Measurements from ENCODE around the gene LPO. TPM values are rescaled to one million over a fixed set of nuclear protein-coding genes. Genes with fewer than 3 reads are reported as not detected.

Gene LPO
- total RNA-seq, 1 donor from 2014 or later, result not detected

DNA sequence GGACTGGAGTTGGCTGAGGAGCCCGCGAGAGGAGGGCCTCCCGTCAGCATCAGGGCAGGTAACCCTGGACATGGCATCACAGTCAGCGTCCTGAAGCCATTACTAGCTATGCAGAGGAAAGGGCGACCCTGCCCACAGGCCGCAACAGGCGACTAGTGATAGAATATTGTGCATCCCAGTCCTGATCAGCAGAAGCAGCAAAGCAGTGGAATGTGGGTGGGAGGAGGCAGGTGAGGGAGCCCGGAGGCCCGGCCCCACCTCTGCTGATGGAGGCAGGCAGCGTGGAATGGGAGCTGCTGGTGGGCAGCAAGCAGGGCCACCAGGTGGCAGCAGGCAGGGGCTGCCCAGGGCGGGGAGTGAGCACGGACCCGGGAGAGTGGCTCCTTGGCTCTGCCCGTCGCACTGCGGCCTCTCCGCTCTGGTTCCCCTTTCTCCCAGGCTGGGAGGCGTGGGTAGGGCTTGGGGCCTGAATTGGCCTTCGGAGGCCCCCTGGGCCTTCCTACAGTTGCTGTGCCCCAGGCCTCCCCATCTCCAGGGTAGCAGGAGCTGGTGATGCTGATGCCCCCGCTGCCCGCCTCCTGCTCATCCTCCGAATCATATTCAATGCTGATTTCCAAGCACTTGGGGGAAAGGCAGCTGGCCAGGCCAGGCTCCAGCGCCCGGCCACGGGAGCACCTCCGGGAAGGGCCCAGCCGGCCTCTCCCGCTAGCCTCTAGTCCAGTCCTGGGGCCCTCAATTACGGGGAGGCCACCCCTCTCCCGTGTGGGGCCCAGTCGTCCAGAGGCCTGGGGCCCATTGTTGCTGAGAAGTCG is 70.0 kb downstream of the LPO start:
- no peaks in the 10 kb centered on the region for H3K9me3 Mint-ChIP-seq (ENCODE audit: unreplicated experiment)
- peaks cover 4% of the 10 kb centered on the region for H3K27me3 Mint-ChIP-seq (ENCODE audit: unreplicated experiment)
- peak; percentile 51 for DNase-seq
- no peak overlapping the region for H3K27ac Mint-ChIP-seq (ENCODE audit: unreplicated experiment)
- H3K4me3 Mint-ChIP-seq (ENCODE audit: unreplicated experiment), result no peak overlapping the region
- H3K4me1 Mint-ChIP-seq (ENCODE audit: low read depth, unreplicated experiment), result peaks cover 9% of the 10 kb centered on the region
- TF ChIP-seq, protein P1, sequence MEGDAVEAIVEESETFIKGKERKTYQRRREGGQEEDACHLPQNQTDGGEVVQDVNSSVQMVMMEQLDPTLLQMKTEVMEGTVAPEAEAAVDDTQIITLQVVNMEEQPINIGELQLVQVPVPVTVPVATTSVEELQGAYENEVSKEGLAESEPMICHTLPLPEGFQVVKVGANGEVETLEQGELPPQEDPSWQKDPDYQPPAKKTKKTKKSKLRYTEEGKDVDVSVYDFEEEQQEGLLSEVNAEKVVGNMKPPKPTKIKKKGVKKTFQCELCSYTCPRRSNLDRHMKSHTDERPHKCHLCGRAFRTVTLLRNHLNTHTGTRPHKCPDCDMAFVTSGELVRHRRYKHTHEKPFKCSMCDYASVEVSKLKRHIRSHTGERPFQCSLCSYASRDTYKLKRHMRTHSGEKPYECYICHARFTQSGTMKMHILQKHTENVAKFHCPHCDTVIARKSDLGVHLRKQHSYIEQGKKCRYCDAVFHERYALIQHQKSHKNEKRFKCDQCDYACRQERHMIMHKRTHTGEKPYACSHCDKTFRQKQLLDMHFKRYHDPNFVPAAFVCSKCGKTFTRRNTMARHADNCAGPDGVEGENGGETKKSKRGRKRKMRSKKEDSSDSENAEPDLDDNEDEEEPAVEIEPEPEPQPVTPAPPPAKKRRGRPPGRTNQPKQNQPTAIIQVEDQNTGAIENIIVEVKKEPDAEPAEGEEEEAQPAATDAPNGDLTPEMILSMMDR (IDR thresholded peaks at IDR 0.05; ENCODE audit: partially characterized antibody, unreplicated experiment), result no peak
- H3K36me3 Mint-ChIP-seq (ENCODE audit: unreplicated experiment), result peaks cover 4% of the 10 kb centered on the region

DNA sequence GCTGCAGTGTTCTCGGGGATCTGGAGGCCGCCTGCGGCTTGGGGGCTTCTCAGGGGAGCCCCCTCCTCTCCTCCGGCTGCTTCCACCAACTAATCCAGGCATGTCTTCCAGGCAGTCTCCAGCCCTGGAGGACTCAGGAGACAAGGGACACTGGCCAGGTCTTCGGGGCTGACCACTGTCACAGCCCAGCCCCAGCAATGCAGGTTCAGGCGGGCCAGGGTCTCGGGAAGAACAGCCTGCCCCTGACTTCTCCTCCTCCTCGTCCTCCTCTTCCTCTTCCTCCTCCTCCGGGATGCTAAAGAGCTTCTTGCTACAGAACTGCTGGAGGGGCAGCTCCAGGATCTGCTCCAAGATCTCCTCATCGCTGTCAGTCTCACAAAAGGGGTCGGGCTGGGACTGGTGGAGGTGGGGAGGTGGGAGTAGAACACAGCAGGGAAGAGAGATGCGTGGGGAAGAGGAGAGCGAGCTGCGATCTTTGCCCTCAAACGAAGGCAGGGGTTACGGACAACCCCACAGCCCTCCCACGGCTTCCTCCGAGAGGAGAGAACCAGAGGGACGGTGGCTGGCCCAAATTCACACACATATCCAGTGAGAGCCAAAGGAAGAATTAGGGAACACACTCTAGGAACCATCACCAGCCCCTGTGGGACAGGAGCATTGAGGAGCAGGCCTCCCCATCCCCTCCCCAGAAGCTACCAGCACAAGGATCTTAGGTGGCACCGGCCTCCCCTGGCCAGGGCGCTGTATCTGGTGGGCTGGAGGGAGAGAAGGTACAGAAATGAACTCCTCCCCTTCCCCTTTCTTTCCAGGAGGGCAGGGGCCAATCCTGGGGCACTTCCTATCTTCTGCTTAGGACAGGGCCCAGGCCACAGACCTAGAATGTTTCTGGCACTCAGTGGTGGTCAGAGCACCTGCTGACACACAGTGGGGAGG is 70.9 kb downstream of the LPO start:
- Mint-ChIP-seq H3K27ac (ENCODE audit: unreplicated experiment) (no peak overlapping the region), H3K4me3 (ENCODE audit: unreplicated experiment) (no peak overlapping the region), H3K27me3 (ENCODE audit: unreplicated experiment) (peaks cover 4% of the 10 kb centered on the region), H3K36me3 (ENCODE audit: unreplicated experiment) (peaks cover 4% of the 10 kb centered on the region), H3K9me3 (ENCODE audit: unreplicated experiment) (no peaks in the 10 kb centered on the region), H3K4me1 (ENCODE audit: low read depth, unreplicated experiment) (peaks cover 11% of the 10 kb centered on the region)
- peak; percentile 10 for DNase-seq
- TF ChIP-seq, protein P1 (IDR thresholded peaks at IDR 0.05; ENCODE audit: partially characterized antibody, unreplicated experiment), result no peak

DNA sequence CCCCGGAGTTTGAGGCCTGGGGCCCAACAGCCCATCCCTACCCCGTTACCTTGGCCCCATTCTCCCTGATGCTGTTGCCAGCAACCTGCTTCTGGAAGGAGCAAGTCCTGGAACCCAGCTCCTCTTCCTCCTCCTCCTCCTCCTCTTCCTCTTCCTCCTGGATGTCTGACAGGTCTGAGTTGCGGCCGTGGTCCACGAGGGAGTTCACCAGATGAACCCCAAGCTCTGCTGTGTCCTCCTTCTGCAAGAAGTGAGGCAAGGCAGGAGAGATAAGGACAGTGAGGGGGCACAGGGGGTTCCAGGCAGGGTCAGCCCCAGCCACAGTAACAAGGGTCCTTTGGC is 71.5 kb downstream of the LPO start:
- DNase-seq, result no peak
- Mint-ChIP-seq H3K27ac (ENCODE audit: unreplicated experiment) (no peak overlapping the region), H3K9me3 (ENCODE audit: unreplicated experiment) (no peaks in the 10 kb centered on the region), H3K4me1 (ENCODE audit: low read depth, unreplicated experiment) (peaks cover 11% of the 10 kb centered on the region), H3K27me3 (ENCODE audit: unreplicated experiment) (peaks cover 4% of the 10 kb centered on the region), H3K36me3 (ENCODE audit: unreplicated experiment) (peaks cover 4% of the 10 kb centered on the region), H3K4me3 (ENCODE audit: unreplicated experiment) (no peak overlapping the region)
- TF ChIP-seq, protein P1 (IDR thresholded peaks at IDR 0.05; ENCODE audit: partially characterized antibody, unreplicated experiment), result no peak

DNA sequence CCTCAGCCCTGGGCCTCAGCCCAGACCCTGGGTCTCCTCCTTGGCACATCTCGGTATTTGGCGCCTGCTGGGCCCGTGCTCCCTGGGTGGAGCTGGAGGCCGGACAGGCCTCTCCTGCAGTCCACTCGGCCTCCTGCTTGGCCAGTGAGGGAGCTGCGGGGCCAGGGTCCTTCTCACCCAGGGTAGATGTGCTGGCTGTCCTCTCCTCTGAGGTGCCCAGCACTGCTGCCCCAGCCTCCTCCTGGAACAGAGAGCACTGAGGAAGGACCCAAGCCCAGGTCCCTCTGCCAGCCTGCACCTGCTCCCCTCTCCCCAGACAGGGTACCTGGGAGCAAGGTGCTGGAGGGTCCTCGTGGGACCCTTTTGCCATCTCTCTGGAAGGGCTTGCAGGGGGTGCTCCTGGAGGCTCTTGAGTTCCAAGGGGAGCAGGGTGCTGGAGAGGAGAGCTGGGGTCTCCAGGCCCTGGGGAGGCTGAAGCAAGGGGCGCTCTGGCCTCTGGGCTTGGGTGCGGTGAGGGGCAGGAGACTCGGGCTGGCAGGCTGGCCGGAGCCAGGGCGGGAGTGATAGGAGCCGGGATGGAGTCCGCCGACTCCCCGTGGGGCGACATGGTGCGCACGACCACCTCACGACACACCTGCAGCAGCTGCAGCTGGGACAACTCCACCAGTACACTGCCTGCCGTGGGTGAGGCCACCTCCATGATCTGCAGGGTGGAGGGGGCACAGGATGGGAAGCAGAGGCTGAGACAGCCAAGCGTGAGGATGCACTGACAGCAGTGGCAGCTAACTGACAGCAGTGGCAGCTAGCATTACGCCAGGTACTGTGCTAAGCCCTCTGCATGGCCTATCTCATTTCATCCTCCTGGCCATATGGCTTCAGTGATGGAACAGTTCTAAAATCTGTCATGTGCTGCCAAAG is 72.4 kb downstream of the LPO start:
- H3K27me3 Mint-ChIP-seq (ENCODE audit: unreplicated experiment), result peaks cover 4% of the 10 kb centered on the region
- H3K27ac Mint-ChIP-seq (ENCODE audit: unreplicated experiment), result no peak overlapping the region
- peaks cover 11% of the 10 kb centered on the region for H3K4me1 Mint-ChIP-seq (ENCODE audit: low read depth, unreplicated experiment)
- peak; percentile 8 for DNase-seq
- H3K4me3 Mint-ChIP-seq (ENCODE audit: unreplicated experiment), result no peak overlapping the region
- H3K9me3 Mint-ChIP-seq (ENCODE audit: unreplicated experiment), result no peaks in the 10 kb centered on the region
- TF ChIP-seq, protein P1 (IDR thresholded peaks at IDR 0.05; ENCODE audit: partially characterized antibody, unreplicated experiment), result no peak
- peaks cover 4% of the 10 kb centered on the region for H3K36me3 Mint-ChIP-seq (ENCODE audit: unreplicated experiment)
